ENCODE results near the gene FOXD4.
"Not testable (repeated sequence)": the region's sequence is repeated elsewhere in the genome, so short reads cannot be mapped to it uniquely, and the experiment has no call there.

Gene FOXD4

GRCh38 chr9:117995-118467, at the start of gene FOXD4:
TSS of gene FOXD4 (minus strand) at chr9:118417. CDS start at chr9:118119, 298 bp downstream.
- not testable (repeated sequence) for DNase-seq (ENCODE audit: low read depth)

DNA sequence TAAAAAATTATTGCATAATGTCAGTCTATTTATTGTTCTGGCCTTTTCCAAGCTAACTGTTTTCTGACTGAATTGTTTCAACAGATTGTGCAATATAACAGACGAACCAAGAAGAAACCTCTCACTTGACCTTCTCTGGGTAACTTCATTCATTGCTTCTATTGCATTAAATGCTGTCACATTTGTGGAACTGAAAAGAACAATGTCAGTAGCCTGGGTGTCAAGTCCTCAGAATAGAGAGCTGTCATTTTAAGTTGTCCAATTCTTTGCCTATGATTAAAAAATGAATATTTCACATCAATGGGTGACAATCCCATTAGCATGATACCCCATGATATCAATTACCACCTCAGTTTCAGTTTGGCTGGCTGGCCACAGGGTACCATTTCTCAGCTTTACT, 41.7 kb upstream of the FOXD4 start:
- DNase-seq (ENCODE audit: low read depth): not testable (repeated sequence)

GRCh38 chr9:151173-151572, 33.0 kb upstream of the FOXD4 start:
- DNase-seq (ENCODE audit: low read depth): not testable (repeated sequence)

DNA sequence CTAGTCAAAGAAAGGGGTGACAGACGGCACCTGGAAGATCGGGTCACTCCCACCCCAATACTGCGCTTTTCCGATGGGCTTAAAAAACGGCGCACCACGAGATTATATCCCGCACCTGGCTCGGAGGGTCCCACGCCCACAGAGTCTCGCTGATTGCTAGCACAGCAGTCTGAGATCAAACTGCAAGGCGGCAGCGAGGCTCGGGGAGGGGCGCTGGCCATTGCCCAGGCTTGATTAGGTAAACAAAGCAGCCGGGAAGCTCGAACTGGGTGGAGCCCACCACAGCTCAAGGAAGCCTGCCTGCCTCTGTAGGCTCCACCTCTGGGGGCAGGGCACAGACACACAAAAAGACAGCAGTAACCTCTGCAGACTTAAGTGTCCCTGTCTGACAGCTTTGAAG, 21.7 kb upstream of the FOXD4 start:
- not testable (repeated sequence) for DNase-seq (ENCODE audit: low read depth)

DNA sequence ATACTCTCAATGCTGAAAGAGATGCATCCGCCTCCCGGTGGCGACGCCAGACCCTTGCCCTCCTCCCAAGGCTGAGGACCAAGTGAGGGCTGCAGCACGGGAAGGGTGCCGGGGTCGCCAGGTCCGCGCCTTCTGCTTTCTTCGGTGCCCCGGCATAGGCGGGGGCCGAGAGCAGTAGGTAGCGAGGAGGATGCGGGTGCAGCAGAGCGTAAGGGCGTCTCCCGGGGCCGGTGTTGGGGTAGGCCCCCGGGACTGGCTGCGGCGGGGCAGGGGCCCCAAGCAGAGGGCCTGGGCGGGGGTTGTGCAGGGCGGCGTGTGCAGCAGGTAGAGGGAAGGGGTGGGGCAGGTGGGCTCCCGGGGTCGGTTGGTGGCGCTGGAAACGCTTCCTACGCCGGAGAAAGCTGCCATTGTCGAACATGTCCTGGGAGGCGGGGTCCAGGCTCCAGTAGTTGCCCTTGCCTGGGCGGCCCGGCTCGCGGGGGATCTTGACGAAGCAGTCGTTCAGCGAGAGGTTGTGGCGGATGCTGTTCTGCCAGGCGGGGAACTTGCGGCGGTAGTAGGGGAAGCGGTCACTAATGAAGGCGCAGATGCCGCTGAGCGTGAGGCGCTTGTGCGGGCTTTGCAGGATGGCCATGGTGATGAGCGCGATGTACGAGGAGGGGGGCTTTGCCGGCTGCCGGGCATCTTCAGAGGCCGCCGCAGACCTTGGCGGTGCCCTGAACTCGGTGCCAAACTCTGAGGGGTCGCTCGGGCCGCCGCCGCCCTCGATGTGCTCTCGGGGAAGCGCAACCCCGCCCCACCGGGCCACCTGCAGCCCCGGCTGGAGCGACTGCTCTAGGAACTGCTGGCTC, 848 bp downstream of the FOXD4 start:
- DNase-seq (ENCODE audit: low read depth): not testable (repeated sequence)

DNA sequence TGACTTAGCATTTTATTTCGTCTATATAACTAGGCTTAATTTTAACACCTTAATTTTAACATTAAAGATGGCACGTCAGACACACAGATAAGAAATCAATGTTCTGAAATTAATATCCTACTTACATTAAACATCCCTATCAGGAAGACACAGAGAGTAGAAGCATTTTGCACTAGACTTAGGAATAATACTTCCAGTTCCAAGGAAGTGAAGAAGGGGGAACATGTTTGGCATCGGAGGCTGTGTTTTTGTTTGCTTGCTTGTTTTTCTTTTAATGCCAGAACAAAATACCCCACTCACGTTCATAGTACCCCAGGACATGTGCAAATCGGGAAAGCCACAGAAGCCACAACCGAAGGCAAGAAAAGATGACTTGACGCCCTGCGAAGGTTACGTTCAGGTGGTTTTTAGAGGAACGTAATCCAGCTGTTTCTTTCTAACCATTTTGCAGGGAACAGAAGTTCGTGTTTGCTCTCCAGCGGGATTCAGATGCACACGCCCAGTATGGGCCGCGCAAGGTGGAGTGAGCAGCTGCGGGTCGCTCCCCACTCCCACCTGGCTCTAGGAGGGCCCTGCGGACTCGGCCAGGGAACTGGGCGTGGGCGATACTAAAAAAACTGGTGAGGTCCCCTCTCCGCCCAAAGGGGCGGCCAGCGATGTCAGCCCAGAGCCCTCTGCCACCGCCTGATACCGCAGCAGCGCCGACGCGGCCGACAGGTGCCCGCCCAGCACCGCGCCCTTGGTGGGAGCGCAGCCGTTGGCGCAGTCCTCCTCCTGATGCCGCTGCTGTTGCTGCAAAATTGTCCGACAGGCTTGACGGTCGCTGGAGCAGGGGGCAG, 1.8 kb downstream of the FOXD4 start:
- DNase-seq (ENCODE audit: low read depth): not testable (repeated sequence)

GRCh38 chr9:115118-115451, 3.1 kb downstream of the FOXD4 start:
- not testable (repeated sequence) for DNase-seq (ENCODE audit: low read depth)

- DNase-seq (ENCODE audit: low read depth): not testable (repeated sequence)
Observed at GRCh38 chr9:114267-115117, 3.7 kb downstream of the FOXD4 start.

DNA sequence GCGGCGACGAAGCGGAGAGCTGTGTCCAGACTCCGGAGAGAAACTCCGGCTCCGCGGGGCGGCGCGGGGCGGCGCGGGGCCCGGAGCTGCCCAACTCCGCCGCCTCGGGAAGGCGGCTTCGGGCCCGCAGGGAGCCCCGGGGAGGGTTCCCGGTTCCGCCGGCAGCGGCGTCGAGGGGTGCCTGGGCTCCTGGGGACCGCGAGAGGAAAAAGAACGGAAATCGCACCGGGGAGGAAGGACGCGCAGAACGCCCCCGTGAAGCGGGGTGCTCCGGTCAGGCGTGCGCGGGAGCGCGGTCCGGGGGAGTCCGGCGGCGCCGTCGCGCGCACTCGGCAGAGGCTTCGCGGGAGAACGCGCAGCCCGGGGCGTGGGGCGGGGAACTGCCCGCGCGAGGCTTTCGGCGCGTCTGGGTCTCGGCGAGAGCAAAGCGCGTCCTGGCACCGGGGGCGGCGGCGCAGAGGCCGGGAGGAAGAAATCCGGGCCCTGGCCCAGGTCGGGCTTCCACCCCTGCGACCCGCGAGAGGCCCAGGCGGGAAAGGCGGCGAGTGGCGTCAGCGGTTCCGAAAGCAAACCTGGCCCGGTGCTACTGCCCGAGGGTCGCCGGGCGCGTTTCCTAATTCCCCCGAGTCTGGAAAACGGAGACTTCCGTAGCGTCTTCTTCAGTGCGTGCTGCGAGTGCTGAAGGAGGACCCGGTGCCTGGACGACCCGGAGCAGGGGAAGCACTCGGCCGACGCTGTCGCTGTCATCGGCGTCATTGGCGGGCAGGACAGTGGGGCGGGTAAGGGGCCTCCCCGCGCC, 4.5 kb downstream of the FOXD4 start:
- DNase-seq (ENCODE audit: low read depth): not testable (repeated sequence)

GRCh38 chr9:112589-113467, 5.4 kb downstream of the FOXD4 start:
- DNase-seq (ENCODE audit: low read depth): not testable (repeated sequence)

- not testable (repeated sequence) for DNase-seq (ENCODE audit: low read depth)
Observed at GRCh38 chr9:110672-111071, 7.5 kb downstream of the FOXD4 start.

GRCh38 chr9:109540-109939, 8.7 kb downstream of the FOXD4 start:
- DNase-seq (ENCODE audit: low read depth): not testable (repeated sequence)

DNA sequence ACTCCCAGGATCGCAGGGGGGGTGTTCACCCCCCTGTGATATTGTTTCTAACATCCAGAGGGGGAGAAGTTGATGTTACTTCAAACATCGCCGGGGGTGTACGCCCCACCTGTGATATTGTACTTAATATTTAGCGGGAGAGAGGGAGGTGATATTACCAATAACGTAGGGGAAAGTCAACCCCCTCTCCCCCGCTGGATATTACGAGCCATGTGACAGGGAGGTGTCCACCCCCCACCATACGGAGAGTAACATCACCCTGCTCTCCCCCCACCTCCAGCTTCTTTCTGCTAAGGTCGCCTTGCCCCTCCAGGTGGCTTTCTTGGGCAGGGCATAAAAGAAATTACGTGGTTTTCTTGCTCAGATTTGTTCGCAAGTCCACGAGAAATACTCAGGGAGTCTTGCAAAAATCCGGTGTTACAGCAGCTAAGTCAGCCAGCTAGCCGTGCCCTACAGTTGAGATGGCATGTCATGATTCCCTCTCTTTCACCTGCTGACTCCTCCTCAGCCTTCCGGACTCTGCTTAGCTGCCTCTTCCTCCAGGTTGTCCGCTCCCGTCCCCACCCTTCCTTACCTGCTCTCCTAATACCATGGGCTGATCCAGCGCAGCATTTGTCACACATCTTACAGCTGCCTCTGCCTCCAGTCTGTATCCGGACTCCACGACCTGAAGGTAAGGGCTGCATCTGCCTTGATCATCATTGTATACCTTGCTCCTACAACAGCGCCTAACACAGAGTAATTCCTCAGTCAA, 9.3 kb downstream of the FOXD4 start:
- not testable (repeated sequence) for DNase-seq (ENCODE audit: low read depth)

GRCh38 chr9:105991-106390, 12.2 kb downstream of the FOXD4 start:
- not testable (repeated sequence) for DNase-seq (ENCODE audit: low read depth)

- DNase-seq (ENCODE audit: low read depth): not testable (repeated sequence)
Observed at GRCh38 chr9:100430-100829, 17.8 kb downstream of the FOXD4 start.

GRCh38 chr9:99867-100266, 18.4 kb downstream of the FOXD4 start:
- not testable (repeated sequence) for DNase-seq (ENCODE audit: low read depth)

DNA sequence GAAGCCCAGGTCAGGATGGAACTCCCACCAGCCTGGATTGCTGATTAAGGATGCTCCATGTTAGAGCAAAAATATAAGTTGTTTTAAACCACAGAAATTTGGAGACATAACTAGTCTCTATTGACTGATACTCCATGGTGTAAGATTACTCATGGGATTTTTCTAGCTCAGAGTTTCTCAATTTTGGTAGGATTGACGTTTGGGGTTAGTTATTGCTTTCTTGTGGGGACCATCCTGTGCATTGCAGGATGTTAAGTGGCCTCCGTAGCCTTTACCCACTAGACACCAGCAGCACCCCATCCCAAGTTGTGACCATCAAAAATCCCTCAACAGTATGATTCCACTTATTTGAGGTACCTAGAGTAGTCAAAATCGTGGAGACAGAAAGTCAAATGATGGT, 19.4 kb downstream of the FOXD4 start:
- DNase-seq (ENCODE audit: low read depth): not testable (repeated sequence)

- not testable (repeated sequence) for DNase-seq (ENCODE audit: low read depth)
Observed at GRCh38 chr9:94992-95391, 23.2 kb downstream of the FOXD4 start.

GRCh38 chr9:94323-94722, 23.9 kb downstream of the FOXD4 start:
- DNase-seq (ENCODE audit: low read depth): not testable (repeated sequence)

Data from HS-5 (cell line).